Left ventricle myocardium inferior (tissue), 1 donor: Measurements from ENCODE around the gene EEF1AKMT2. TPM values are rescaled to one million over a fixed set of nuclear protein-coding genes. Genes with fewer than 3 reads are reported as not detected.

ENCODE experiments used
- DNase-seq: peaks from one replicate; pipeline ENCODE4 v3.0.0-alpha.2; 2020
- H3K27ac ChIP-seq: fragments of 200-600 bp; replicated peaks from 2 replicates; pipeline ENCODE4 v1.8.0; 2021
- H3K27me3 ChIP-seq: fragments of 200-600 bp; 2 replicates; pipeline ENCODE4 v1.8.0; 2021; ENCODE audit warnings: low read depth
- H3K36me3 ChIP-seq: fragments of 200-600 bp; 2 replicates; pipeline ENCODE4 v1.8.0; 2021
- H3K4me1 ChIP-seq: fragments of 200-600 bp; 2 replicates; pipeline ENCODE4 v1.8.0; 2021
- H3K4me3 ChIP-seq: fragments of 200-600 bp; 2 replicates; pipeline ENCODE4 v1.8.0; 2021; ENCODE audit warnings: mild to moderate bottlenecking, moderate library complexity
- H3K9me3 ChIP-seq: fragments of 200-600 bp; replicated peaks from 2 replicates; pipeline ENCODE4 v1.8.0; 2021
- intact Hi-C: fragments of 100-400 bp; cut with micrococcal nuclease; formaldehyde crosslinking; loops from one replicate; pipeline ENCODE4 v1.11.0; 2022
- total RNA-seq: library from RNA; stranded (reverse); fragmentation: NEBNext Ultra II Directional; extraction: Animal tissue kit (Norgen Biotek cat#: 25700); gene quantifications from one replicate; pipeline ENCODE4 v1.2.1, GENCODE V29; 2021
- TF ChIP-seq, protein P1 (sequence below): fragments of 200-600 bp; IDR thresholded peaks from 2 replicates; pipeline ENCODE4 v1.8.0; 2021; ENCODE audit warnings: antibody characterized with exemption, mild to moderate bottlenecking, borderline replicate concordance
- donor health status: DM: no; HTN: yes; CAD: no; lungs with severe emphysema.

EEF1AKMT2 gene
- total RNA-seq, 1 donor from 2014 or later: 13.8 TPM

- peak; percentile 68 for DNase-seq
- peaks cover 100% of the 10 kb centered on the region for H3K4me1 ChIP-seq
- intact Hi-C loops: no loop called here
- H3K4me3 ChIP-seq: peak overlapping the region; percentile 11
- H3K36me3 ChIP-seq: no peaks in the 10 kb centered on the region
- no peaks in the 10 kb centered on the region for H3K9me3 ChIP-seq
- H3K27me3 ChIP-seq: no peaks in the 10 kb centered on the region
- peak overlapping the region; percentile 93 for H3K27ac ChIP-seq
- TF ChIP-seq, protein P1, sequence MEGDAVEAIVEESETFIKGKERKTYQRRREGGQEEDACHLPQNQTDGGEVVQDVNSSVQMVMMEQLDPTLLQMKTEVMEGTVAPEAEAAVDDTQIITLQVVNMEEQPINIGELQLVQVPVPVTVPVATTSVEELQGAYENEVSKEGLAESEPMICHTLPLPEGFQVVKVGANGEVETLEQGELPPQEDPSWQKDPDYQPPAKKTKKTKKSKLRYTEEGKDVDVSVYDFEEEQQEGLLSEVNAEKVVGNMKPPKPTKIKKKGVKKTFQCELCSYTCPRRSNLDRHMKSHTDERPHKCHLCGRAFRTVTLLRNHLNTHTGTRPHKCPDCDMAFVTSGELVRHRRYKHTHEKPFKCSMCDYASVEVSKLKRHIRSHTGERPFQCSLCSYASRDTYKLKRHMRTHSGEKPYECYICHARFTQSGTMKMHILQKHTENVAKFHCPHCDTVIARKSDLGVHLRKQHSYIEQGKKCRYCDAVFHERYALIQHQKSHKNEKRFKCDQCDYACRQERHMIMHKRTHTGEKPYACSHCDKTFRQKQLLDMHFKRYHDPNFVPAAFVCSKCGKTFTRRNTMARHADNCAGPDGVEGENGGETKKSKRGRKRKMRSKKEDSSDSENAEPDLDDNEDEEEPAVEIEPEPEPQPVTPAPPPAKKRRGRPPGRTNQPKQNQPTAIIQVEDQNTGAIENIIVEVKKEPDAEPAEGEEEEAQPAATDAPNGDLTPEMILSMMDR: no peak
These were observed 58.6 kb downstream of the EEF1AKMT2 start for GRCh38 chr10:124732931-124733570.

DNA sequence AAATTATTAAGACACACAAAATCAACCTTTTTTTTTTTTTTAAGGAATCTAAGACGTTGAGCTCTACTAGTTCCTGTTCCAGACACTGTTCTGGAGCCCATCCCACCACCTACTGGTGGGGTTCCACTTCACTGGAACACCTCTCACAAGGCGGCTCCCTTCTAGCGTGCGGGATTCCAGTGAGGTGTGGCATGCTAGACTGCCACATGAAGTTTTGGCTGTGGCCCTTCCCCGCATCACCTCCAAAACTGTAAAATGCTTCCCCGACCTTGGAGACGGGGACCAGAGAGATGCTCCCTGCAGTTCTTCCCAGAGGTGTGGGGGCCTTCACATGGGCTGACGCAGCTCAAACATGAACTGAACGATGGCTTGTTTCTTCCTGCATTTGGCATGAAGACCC is 60.1 kb downstream of the EEF1AKMT2 start:
- TF ChIP-seq, protein P1: no peak
- Histone ChIP-seq H3K27me3 (no peaks in the 10 kb centered on the region), H3K4me3 (no peak overlapping the region), H3K27ac (peak overlapping the region; percentile 93), H3K9me3 (no peaks in the 10 kb centered on the region), H3K4me1 (peaks cover 100% of the 10 kb centered on the region), H3K36me3 (no peaks in the 10 kb centered on the region)
- intact Hi-C loops: no loop called here
- DNase-seq: no peak

- Histone ChIP-seq H3K27ac (peak overlapping the region; percentile 93), H3K36me3 (no peaks in the 10 kb centered on the region), H3K4me1 (peaks cover 100% of the 10 kb centered on the region), H3K4me3 (no peak overlapping the region), H3K9me3 (no peaks in the 10 kb centered on the region), H3K27me3 (no peaks in the 10 kb centered on the region)
- TF ChIP-seq, protein P1: no peak
- intact Hi-C loops: no loop called here
- DNase-seq: no peak
These were observed 60.9 kb downstream of the EEF1AKMT2 start for GRCh38 chr10:124730790-124731189.

DNA sequence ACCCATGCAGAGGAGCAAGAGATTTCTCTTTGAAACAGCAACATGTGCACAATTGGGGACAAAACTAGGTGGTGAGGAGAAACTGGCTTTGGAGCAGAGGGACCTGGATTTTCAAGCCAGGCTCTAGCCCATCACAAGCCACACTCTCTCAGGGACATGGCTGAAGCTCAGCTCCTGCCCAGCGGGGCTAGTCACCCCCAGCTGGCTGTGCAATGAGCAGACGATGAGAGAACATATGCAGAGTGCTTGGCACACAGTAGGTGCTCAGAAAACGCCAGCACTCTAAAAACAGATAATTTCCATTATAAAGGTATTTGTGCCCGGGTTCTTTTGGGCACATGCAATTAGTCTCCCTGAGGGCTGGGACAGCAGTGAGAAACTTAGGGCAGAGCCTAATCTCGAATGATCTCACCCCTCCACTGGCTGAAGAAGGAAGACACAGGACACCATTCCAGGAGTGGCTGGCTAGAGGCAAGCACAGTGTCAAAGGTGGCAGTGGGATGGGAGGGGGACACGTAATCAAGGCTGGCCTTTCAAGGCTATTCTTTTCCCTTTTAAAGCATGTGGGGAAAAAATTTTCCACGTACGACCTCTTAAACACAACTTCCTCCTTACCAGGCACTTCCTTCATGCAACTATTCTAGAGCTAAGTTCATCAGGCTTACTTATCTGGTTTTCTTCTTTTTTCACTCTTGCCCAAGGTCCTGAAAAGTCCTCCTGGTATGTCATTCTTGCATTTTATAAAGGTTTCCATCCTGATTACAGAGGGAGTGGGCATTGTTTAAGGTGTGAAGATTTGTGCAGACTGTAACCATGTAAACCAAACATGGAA is 62.6 kb downstream of the EEF1AKMT2 start:
- TF ChIP-seq, protein P1: no peak
- intact Hi-C loops: no loop called here
- Histone ChIP-seq H3K4me1 (peaks cover 100% of the 10 kb centered on the region), H3K9me3 (no peaks in the 10 kb centered on the region), H3K4me3 (no peak overlapping the region), H3K36me3 (no peaks in the 10 kb centered on the region), H3K27ac (peak overlapping the region; percentile 91), H3K27me3 (no peaks in the 10 kb centered on the region)
- DNase-seq: no peak

DNA sequence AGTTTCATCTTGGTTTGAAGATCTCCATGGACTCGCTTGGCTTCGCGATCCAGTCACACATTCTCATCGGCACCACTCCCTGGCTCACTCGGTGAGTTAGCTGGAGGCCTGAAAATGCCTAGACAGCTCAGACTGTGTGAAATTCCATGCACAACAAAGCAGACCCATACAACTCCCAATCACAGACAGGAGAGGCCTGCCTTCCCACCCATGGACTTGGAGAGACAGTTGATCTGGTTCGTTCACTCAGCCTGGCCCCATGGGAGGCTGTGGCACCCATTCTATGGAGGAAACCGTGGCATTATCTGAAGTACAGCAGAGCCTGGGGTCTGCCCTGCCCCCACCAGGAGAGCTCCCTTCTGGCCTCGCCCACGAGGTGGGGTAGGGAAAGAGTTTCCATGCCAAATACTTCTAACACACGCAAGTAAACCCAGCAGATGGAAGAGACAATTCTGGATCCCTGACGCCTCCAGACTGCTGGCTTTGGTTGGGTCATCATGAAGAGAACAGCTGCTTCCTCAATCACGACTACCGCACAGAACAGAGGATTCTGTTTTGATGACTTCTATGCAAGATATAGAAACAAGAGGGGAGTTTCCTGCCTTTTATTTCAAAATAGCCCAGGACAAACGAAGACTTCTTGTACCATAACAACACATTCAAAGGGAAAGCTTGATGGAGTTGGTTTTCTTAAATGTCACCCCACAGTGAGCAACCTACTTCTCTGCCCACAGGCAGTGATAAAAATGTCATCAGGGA is 63.4 kb downstream of the EEF1AKMT2 start:
- intact Hi-C loops: no loop called here
- H3K27ac ChIP-seq: peak overlapping the region; percentile 91
- TF ChIP-seq, protein P1: no peak
- H3K4me1 ChIP-seq: peaks cover 100% of the 10 kb centered on the region
- H3K9me3 ChIP-seq: no peaks in the 10 kb centered on the region
- H3K27me3 ChIP-seq: no peaks in the 10 kb centered on the region
- peak overlapping the region; percentile 22 for H3K4me3 ChIP-seq
- DNase-seq: no peak
- no peaks in the 10 kb centered on the region for H3K36me3 ChIP-seq
